Fibroblast of lung (primary cell): ENCODE data around the gene FSTL3. TPM values are rescaled to one million over a fixed set of nuclear protein-coding genes. Genes with fewer than 3 reads are reported as not detected.

Experiments used
- DNase-seq, 2 donors: peaks; one replicate each; pipeline versions ENCODE4 v3.0.0 to v3.0.0-alpha.2; 2010; ENCODE audit warnings: low read depth in 2 of 2
- H2AFZ ChIP-seq: 2 replicates; pipeline ENCODE4 v1.5.1; 2012; ENCODE audit warnings: low read length, control low read depth, inconsistent platforms
- H3K27ac ChIP-seq: 2 replicates; pipeline ENCODE4 v1.5.1; 2011; ENCODE audit warnings: low read length, control low read depth; ENCODE audit not compliant: insufficient read depth
- H3K27me3 ChIP-seq: 2 replicates; pipeline ENCODE4 v1.5.1; 2011; ENCODE audit warnings: mild to moderate bottlenecking, low read length; ENCODE audit not compliant: control insufficient read depth, insufficient read depth
- H3K36me3 ChIP-seq: 2 replicates; pipeline ENCODE4 v1.5.1; 2011; ENCODE audit warnings: low read length; ENCODE audit not compliant: control insufficient read depth, insufficient read depth
- H3K4me1 ChIP-seq: 2 replicates; pipeline ENCODE4 v1.5.1; 2011; ENCODE audit warnings: low read length; ENCODE audit not compliant: control insufficient read depth, insufficient read depth; ENCODE audit errors: extremely low read depth
- H3K4me2 ChIP-seq: 2 replicates; pipeline ENCODE4 v1.5.1; 2011; ENCODE audit warnings: low read length, control low read depth; ENCODE audit not compliant: insufficient read depth; ENCODE audit errors: extremely low read depth
- H3K4me3 ChIP-seq, 4 experiments: fragments of 200-600 bp in 1 of 4; sonication (generic) in 1 of 4; replicated peaks in 1 of 4; 2 replicates each; pipeline ENCODE4 v1.5.1; 2011 to 2016; ENCODE audit warnings: low read length in 4 of 4, low read depth in 3 of 4, mild to moderate bottlenecking in 3 of 4, control low read depth in 2 of 4, inconsistent platforms in 1 of 4, mixed read lengths in 1 of 4; ENCODE audit not compliant: insufficient read depth in 1 of 4; ENCODE audit errors: control extremely low read depth in 1 of 4
- H3K79me2 ChIP-seq: 2 replicates; pipeline ENCODE4 v1.5.1; 2012; ENCODE audit warnings: mild to moderate bottlenecking, low read length, inconsistent platforms; ENCODE audit not compliant: control insufficient read depth, insufficient read depth
- H3K9ac ChIP-seq: 2 replicates; pipeline ENCODE4 v1.5.1; 2011; ENCODE audit warnings: mild to moderate bottlenecking, low read length, control low read depth; ENCODE audit not compliant: insufficient read depth
- H3K9me3 ChIP-seq: 2 replicates; pipeline ENCODE4 v1.5.1; 2012; ENCODE audit warnings: low read depth, low read length; ENCODE audit not compliant: control insufficient read depth, insufficient read depth
- H4K20me1 ChIP-seq: 2 replicates; pipeline ENCODE4 v1.5.1; 2011; ENCODE audit warnings: low read length; ENCODE audit not compliant: control insufficient read depth, insufficient read depth; ENCODE audit errors: extremely low read depth
- CTCF ChIP-seq, 2 donors: IDR thresholded peaks in 1 of 2; conservative IDR thresholded peaks in 1 of 2; 1 replicate in 1 of 2; 2 replicates in 1 of 2; pipeline ENCODE4 v1.5.1; 2011 to 2012; ENCODE audit warnings: low read length in 2 of 2, control low read depth in 1 of 2, inconsistent platforms in 1 of 2, low read depth in 1 of 2, mild to moderate bottlenecking in 1 of 2
- EZH2 ChIP-seq: IDR thresholded peaks from 2 replicates; pipeline ENCODE4 v1.5.1; 2012; ENCODE audit warnings: low read length, control low read depth, mild to moderate bottlenecking; ENCODE audit errors: missing control alignments
- polyA plus RNA-seq, 2 donors: library from polyadenylated mRNA; depleted of rRNA in 1 of 2; stranded (reverse) in 1 of 2; unstranded in 1 of 2; fragments of >200 nt; gene quantifications; 2 replicates each; pipeline ENCODE4 v1.2.1, GENCODE V29; 2011 to 2012; ENCODE audit warnings: missing spikeins in 1 of 2
- total RNA-seq: library from RNA; depleted of rRNA; stranded (reverse); fragments of >200 nt; gene quantifications from 2 replicates; pipeline ENCODE4 v1.2.1, GENCODE V29; 2014

Gene FSTL3
- total and polyA plus RNA-seq, 2 donors (not counting 1 experiment from before 2014, with no cell fraction given): 18.6 to 26.8 TPM

- H2AFZ ChIP-seq: no peak overlapping the region
- H3K4me3 ChIP-seq: peak overlapping the region; percentile 45 to 80 (median 70)
- peak overlapping the region; percentile 88 for H3K4me2 ChIP-seq
- no peak for TF ChIP-seq CTCF (conservative IDR thresholded peaks at IDR 0.05 in 1 of 2, IDR thresholded peaks at IDR 0.05 in 1 of 2; ENCODE audit: low read depth in 1 of 2, low read length in 2 of 2)
- TF ChIP-seq EZH2: no peak
- DNase-seq: no peak
- peaks cover 4% of the 10 kb centered on the region for H3K4me1 ChIP-seq
- peaks cover 70% of the 10 kb centered on the region for H3K79me2 ChIP-seq
- H4K20me1 ChIP-seq: peaks cover 3% of the 10 kb centered on the region
- peak overlapping the region; percentile 33 for H3K9ac ChIP-seq
- no peaks in the 10 kb centered on the region for H3K27me3 ChIP-seq
- peak overlapping the region; percentile 64 for H3K27ac ChIP-seq
- no peaks in the 10 kb centered on the region for H3K9me3 ChIP-seq
- peaks cover 6% of the 10 kb centered on the region for H3K36me3 ChIP-seq
Measured at GRCh38 chr19:660793-661426, 15.3 kb upstream of the FSTL3 start.

GRCh38 chr19:661427-662196 lies 14.6 kb upstream of the FSTL3 start:
- no peak for DNase-seq

More at GRCh38 chr19:661427-662196, 14.6 kb upstream of the FSTL3 start:
- H3K9ac ChIP-seq: peak overlapping the region; percentile 73
- peak overlapping the region; percentile 64 for H3K27ac ChIP-seq
- H3K4me1 ChIP-seq: peaks cover 4% of the 10 kb centered on the region
- TF ChIP-seq EZH2 (no peak), CTCF (conservative IDR thresholded peaks at IDR 0.05 in 1 of 2, IDR thresholded peaks at IDR 0.05 in 1 of 2; ENCODE audit: low read depth in 1 of 2, low read length in 2 of 2) (no peak)
- H3K9me3 ChIP-seq: no peaks in the 10 kb centered on the region
- peaks cover 3% of the 10 kb centered on the region for H4K20me1 ChIP-seq
- peaks cover 6% of the 10 kb centered on the region for H3K36me3 ChIP-seq
- H3K4me2 ChIP-seq: peak overlapping the region; percentile 88
- H2AFZ ChIP-seq: no peak overlapping the region
- peak overlapping the region; percentile 45 to 80 (median 70) for H3K4me3 ChIP-seq
- peaks cover 63% of the 10 kb centered on the region for H3K79me2 ChIP-seq
- no peaks in the 10 kb centered on the region for H3K27me3 ChIP-seq
